ENCODE results near the gene AFF2.

The AFF2 gene

DNA sequence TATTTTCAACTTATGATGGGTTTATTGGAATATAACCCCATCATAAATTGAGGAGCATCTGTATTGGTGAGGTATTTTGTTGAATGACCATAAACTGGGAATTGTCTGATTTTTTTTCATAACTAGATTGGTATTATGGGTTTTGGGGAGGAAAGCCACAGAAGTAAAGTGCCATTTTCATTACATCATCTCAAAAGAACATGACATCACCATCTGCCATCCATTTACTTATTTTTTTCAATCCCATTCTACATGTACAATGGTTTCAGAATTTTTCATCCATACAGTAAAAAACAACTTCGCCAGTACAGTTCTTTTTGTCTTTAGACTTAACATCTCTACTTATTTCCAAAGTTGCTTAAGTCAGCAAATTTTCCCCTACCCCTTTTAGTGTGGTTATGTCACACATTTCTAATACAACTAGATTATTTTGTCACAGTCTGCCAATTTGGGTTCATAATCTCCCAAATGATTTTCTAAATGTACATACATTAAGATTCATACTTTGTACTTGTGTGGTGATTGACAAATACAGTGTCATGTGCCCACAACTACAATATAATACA lies 545.3 kb downstream of the AFF2 start:
- TF ChIP-seq CTCF (IDR thresholded peaks at IDR 0.05; ENCODE audit: control extremely low read depth, extremely low read depth, low read depth, missing control alignments), result no peak
- DNase-seq (ENCODE audit: extremely low spot score), result no peak
- ChIA-PET CTCF (no interaction called here), POLR2A (no interaction called here)

Data from GM10248 (cell line).